NCI-H2171 (cell line): ENCODE measurements around the gene REN.
A peak's percentile ranks its signal among the peaks of the same experiment; 100 is the strongest.

ENCODE experiments used
- DNase-seq: peaks from one replicate; lab custom pipeline; 2025; lab: John Stamatoyannopoulos, UW

REN gene

DNA sequence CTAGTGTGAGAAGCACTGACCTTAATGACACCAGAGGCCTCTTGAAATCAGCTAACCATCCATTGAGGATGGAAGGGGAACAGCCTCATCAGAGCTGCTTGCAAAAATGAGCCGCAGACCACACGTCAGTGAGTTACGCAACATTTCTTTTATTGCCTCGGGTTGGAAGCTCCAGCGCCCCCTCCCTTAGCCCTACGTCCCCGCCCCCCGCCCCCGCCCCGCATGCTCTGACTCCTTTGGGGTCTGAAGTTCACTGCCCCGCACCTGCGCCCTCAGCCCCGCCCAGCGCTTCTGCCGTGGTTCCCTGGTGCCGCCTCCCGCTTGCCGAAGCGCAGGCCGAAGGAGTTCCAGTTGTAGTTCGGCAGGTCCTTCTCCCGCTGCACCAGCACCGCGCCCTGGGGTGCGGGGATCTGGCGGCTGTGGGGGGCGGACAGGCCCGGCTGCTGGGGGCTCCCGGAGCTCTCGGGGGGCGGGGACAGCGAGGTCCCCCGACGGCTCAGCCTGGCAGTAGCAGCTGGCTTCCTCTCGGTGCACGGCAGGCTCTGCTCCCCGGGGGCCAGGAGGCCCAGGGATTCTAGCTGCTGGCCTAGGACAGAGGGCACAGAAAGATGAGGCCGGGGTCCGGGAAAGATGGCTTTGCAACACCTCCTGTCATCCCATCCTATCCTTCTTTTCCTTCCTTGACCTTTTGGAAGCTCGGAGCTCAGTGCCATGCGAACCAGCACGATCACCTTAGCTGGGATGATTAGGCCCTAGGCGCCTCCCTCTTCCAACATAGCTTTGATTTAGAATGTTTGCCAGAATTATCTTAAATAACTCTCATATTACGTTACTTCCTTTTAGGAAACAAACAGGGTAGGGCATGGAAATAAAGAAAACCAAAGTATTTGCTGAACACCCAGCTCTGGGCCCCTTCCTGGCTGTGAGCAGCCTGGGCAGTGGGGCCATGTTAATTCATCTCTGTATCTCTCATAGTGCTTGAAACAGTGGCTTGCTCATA lies 24.4 kb upstream of the REN start:
- DNase-seq, result peak; percentile 86

DNA sequence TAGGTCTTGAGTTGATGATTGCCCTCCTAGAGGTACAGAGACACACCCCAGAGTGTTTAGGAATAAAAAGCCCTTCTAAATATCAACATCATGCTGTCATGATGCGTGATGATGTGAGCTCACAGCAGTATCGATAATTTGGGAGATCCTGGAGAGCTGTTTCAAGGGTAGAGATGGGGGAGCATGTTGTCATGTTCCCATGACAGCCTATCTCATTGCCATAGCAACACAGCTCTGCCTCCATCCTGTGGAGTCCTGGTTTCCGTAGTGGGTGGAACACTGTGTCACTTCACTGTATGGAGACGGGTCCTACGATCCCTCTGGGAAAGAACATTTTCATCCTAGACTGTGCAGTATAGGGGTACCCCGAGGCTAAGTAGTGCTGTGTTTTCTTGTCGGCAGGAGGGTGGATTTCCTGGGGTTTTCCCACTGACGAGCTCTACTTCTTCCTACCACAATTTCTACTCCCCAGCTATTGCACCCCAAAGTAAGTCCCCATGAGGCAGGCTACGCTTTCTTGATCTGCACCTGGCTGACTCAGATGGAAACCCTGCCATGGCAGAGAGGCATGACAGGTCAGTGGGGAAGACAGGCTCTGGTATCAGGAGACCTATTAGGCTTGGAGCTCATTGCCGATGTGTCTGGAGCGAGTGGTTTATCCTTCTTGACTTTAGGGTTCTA lies 23.0 kb upstream of the REN start:
- DNase-seq, result no peak

DNA sequence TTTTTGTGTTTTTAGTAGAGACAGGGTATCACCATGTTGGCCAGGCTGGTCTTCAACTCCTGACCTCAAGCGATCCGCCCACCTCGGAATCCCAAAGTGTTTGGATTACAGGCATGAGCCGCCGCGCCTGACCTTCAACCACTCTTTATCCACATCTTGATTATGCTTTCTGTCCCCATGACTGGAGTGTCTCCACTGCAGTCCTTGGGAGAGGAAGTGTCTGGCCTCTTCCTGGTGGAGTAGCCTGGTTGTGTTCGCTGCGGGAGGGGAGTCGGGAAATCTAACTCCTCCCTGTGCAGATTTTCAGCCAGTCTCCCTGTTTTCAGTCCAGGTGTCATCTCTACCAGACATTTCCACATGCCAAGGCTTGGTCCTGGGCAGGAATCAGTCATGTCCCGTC lies 20.5 kb upstream of the REN start:
- DNase-seq, result no peak

DNA sequence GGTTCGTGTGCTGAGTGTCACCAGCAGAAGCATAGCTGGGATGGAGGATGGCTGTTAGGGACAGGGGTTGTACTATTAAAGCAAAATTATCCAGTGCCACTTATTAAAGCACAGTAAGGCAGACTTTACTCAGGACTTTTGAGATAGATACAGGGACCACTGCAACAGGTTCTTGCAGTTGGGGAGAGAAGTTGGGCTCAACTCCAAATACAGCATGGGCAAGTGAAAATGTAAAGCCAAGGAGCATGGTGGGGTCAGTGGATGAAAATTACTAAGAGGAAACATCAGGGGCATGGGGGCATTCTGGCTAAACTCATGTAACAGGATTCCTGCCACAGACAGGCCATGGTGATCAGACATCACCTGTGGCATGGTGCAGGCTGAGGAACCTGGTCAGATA lies 15.0 kb upstream of the REN start:
- no peak for DNase-seq

- peak; percentile 9 for DNase-seq
These were observed 14.0 kb upstream of the REN start for GRCh38 chr1:204180133-204180532.

GRCh38 chr1:204178487-204179281 lies 12.5 kb upstream of the REN start:
- DNase-seq, result no peak

DNA sequence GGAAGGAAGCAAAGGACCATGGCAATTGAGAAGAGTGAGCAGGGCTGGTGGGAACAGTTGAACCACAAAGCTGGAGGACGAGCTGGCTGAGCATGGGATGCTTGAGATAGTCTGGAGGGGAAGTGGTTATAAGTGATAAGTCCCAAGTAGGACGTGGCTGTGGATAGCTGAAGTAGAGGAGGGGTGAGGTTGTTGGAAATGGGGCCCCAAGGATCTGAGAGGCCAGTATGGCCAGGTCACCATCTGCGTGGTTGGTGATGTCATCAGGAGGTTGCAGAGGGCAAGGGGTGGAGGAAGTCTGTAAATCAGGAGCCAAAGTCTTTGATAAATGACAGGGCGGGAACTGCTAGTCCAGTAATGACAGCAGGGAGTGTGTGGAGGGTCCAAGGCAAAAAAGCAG lies 11.0 kb upstream of the REN start:
- DNase-seq, result no peak

DNA sequence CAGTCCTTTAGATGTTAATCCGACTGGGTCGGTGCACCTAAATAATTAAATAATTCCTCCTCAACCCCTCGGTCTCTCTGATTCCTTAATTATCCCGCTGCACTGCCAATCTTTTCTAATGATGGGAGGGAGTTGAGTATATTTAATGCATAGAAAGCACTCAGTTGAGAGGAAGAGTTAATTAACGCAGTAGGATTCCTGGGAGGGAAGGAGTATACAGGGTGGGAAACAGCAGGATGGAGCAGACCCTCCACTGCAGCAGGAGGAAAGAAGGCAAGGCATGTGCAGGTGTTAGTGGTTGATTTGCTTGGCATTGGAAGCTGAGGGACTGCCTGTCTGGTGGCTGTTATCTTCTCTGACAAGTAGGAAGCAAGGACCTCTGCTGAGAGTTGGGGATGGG lies 9.9 kb upstream of the REN start:
- DNase-seq, result no peak

DNA sequence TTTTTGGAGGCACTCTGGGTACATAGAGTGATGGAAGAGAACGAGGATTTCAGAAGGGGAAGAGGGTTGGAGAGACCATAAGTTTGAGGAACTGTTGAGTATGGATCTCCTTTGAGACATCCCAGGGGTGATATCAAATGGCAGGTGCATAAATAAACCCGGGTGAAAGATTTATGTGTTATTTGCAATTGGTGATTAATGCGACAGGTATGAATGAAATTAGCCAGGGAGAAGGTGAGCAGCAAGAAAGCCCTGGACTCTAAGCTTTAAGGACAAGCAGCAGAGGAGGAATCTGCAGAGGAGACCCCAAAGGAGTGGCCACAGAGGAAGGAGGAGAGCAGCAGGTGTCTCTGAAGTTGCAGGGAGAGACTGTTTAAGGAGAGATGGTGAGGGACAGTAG lies 8.8 kb upstream of the REN start:
- no peak for DNase-seq

- no peak for DNase-seq
These were observed 6.4 kb upstream of the REN start for GRCh38 chr1:204172404-204173029.

DNA sequence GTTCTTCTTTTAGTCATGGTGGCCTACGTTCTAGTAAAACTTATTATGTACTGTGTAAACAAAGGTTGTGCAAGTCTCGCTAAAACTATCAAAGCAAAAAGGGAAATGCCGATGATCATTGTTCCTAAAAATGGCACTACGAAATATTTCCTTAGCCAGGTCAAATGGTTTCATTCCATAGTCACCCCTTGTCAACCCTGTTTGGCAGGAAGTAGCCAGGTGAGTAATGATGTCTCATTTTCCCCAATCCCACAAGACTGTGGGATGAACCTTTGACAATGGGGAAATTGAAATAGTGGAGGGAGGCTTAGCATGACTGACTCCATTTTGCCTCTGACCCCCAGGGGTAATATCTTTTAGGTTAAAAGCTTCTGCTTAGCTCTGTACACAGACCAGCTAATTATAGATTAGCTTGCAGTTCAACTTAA lies 5.6 kb upstream of the REN start:
- no peak for DNase-seq

- DNase-seq, result no peak
These were observed 4.5 kb upstream of the REN start for GRCh38 chr1:204170494-204171155.

DNA sequence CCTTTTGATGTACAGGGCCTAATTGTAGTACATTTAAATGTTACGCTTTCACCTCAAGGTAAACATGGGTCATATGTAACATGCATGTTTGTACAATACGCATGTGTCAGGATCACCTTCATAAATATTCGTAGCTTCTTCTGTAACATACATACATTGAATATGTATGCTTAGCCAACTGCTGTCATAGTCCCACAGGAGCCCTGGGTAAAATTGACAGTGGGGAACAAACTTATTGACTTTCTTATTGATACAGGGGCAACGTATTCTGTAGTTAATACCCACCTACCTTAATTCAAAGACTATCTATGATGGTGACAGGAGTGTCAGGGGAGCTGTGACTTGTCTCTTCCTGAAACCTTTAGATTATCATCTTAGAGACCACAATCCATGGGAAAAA lies 3.7 kb upstream of the REN start:
- no peak for DNase-seq

DNA sequence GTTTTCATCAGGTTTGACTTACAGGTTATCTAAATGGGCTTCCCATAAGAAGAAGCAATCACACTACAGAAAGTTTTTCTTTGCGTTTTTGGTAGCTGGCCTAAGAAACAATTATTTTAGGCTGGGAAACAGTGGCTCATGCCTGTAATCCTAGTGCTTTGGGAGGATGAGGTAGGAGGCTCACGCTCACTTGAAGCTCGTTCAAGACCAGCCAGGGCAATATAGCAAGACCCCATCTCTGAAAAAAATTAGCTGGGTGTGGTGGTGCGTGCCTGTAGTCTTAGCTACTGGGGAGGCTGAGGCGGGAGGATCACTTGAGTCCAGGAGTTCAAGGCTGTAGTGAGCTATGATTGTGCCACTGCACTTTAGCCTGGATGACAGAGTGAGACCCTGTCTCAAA lies 1.6 kb upstream of the REN start:
- no peak for DNase-seq

- DNase-seq, result peak; percentile 58
These were observed 3.6 kb downstream of the REN start for GRCh38 chr1:204162494-204163074.

DNA sequence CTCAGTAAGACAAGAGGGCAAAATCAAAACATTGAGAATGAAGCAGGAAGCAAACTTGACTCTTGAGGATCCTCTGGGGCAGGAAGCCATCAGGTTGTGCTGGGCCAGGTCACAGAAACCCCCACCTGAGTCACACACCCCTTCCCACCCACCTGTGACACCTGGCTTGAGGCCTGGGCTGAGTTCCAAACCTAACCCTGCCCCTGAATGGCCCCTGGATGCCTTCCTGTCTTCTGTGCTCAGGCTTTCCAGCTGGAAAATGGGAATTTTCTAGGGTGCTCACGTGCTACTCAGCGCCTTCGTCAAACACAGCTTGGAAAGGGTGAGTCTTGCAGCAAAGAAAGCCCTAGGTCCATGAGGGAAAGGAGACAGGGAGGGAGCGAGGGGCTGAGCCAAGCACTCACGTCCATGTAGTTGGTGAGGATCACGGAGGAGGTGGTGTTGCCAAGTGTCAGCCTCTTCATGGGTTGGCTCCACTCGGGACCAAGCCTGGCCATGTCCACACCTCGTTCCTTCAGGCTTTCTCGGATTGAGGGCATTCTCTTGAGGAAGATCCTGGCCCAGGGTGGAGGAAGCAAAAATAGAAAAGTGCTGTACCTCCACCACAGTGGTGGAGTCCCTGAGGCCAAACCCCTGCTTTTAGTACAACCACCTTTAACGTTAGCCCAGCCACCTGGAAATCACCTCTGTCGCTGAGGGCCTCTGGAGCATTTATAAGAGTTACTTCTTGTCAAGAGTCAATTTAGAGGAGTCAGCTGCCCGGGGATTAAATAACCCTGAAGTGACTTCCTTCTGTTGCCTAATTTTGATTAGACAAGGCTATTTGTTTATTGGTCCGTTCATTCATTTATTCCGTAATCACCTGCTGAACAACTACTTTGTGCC lies 4.3 kb downstream of the REN start:
- peak; percentile 55 for DNase-seq

- no peak for DNase-seq
These were observed 8.2 kb downstream of the REN start for GRCh38 chr1:204157962-204158361.

DNA sequence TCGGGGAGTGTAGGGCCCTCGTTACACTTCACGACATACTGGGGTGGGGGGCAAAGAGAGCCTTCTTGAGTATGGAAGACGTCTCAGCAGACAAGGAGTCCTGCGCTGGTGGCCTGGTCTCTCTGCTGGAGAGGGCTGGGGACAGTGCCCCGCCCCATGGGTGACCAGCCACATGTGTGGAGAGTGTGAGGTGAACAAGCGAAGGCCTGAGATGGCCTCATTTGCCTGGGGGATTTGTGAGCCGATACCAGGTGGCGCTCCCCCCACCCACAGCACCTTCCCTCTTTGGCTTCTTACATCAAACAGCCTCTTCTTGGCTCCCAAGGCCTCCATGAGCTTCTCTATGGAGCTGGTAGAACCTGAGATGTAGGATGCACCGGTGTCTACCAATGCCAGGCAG lies 10.3 kb downstream of the REN start:
- DNase-seq, result no peak

DNA sequence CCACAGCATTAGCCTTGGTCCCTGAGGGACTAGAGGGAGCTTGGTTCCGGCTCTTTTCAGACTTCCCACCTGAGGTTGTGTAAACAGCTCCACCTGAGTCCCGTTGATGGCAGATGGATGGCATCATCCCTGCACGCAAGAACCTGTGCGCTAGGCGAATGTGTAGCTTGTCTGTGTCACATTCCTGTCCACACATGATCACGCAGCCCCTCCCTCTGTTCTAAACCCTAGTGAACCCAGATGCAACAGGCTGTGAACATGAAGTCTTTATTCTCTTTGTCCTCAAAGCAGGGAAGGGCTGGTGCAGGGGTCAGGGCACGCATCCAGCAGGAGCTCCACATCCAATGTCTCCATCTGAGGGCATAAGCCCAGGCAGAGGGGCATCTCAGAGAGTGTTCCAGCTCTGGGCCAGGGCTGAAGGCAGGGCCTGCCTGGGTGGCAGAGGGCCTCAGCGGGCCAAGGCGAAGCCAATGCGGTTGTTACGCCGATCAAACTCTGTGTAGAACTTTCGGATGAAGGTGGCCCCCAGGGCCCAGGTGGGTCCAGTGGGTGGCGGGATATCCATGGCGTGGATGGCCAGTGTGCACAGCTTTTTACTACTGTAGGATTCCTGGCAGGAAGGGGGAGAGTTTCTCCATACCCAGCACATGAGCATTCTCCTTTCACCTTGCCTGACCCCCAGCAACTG lies 11.4 kb downstream of the REN start:
- DNase-seq, result peak; percentile 54
